ENCODE measurements around the gene CXCL12.

DNA sequence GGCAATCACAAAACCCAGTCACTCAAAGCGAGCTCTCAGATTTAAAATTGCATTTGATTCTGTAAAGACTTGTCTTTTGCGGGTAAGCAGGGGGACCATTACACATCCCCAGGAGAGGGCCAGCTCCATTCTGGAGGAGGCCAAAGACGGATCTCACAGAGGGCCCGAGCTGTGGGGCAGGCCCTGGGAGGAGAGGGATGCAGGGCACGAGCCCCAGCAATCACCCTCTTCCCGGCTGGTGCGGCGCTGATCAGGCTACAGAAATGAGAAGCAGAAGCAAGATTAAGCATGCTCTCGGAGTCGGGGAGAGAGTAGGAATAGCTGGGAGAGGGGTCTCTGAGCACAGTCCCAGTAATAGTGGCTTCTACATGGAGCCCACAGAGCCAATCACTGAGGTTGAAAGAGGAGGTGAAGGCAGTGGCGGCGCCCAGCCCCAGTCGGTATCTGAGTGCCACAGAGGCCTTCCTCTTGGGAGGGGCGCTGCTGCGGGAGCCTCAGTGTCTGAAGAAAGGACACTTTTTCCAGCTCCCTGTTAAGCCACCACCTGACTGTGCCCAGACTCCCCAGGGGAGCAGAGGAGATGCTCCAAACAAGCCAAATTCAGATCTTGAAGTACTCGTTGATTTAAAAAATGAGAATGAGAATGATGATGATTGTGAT is 7.1 kb downstream of the CXCL12 start:
- TF ChIP-seq SMC3 (IDR thresholded peaks at IDR 0.05; ENCODE audit: low read depth, low read length) (no peak), FOXM1 (IDR thresholded peaks at IDR 0.05; ENCODE audit: low read depth) (no peak), CHD2 (IDR thresholded peaks at IDR 0.05; ENCODE audit: low read length, partially characterized antibody) (no peak)
- TF ChIP-seq, protein P1, sequence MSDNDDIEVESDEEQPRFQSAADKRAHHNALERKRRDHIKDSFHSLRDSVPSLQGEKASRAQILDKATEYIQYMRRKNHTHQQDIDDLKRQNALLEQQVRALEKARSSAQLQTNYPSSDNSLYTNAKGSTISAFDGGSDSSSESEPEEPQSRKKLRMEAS (IDR thresholded peaks at IDR 0.05; ENCODE audit: low read depth) = no peak
- TF ChIP-seq, protein P2, sequence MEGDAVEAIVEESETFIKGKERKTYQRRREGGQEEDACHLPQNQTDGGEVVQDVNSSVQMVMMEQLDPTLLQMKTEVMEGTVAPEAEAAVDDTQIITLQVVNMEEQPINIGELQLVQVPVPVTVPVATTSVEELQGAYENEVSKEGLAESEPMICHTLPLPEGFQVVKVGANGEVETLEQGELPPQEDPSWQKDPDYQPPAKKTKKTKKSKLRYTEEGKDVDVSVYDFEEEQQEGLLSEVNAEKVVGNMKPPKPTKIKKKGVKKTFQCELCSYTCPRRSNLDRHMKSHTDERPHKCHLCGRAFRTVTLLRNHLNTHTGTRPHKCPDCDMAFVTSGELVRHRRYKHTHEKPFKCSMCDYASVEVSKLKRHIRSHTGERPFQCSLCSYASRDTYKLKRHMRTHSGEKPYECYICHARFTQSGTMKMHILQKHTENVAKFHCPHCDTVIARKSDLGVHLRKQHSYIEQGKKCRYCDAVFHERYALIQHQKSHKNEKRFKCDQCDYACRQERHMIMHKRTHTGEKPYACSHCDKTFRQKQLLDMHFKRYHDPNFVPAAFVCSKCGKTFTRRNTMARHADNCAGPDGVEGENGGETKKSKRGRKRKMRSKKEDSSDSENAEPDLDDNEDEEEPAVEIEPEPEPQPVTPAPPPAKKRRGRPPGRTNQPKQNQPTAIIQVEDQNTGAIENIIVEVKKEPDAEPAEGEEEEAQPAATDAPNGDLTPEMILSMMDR (IDR thresholded peaks at IDR 0.05) = no peak
